Gastrocnemius medialis (tissue), 4 donors: ENCODE data around the gene CGB3. TPM values are rescaled to one million over a fixed set of nuclear protein-coding genes. Genes with fewer than 3 reads are reported as not detected.

Source experiments
- ATAC-seq, 2 donors: fragments of 150-250 bp; one replicate each; pipeline ENCODE4 v1.9.1; 2016
- DNase-seq, 2 donors: peaks; one replicate each; pipeline ENCODE4 v3.0.0-alpha.2; 2019
- H3K27ac ChIP-seq, 4 donors: fragments of 200-600 bp; sonication (generic); 1 replicate in 1 of 4; 2 replicates in 3 of 4; pipeline ENCODE4 v1.5.1; 2016 to 2018; ENCODE audit warnings: mild to moderate bottlenecking in 2 of 4, moderate library complexity in 1 of 4
- H3K27me3 ChIP-seq, 3 donors: fragments of 200-600 bp; sonication (generic) in 2 of 3; 1 replicate in 1 of 3; 2 replicates in 2 of 3; pipeline versions ENCODE4 v1.5.1 to v1.6.0; 2016 to 2019; ENCODE audit warnings: mild to moderate bottlenecking in 1 of 3, moderate library complexity in 1 of 3
- H3K36me3 ChIP-seq, 2 donors: fragments of 200-600 bp; sonication (generic) in 1 of 2; one replicate each; pipeline ENCODE4 v1.5.1; 2017 to 2018
- H3K4me1 ChIP-seq, 2 donors: fragments of 200-600 bp; sonication (generic) in 1 of 2; one replicate each; pipeline ENCODE4 v1.5.1; 2016 to 2017; ENCODE audit warnings: mild to moderate bottlenecking in 2 of 2
- H3K4me3 ChIP-seq, 4 donors: fragments of 200-600 bp; sonication (generic) in 3 of 4; 1 replicate in 1 of 4; 2 replicates in 3 of 4; pipeline ENCODE4 v1.5.1; 2016 to 2019; ENCODE audit warnings: mild to moderate bottlenecking in 2 of 4
- H3K9me3 ChIP-seq, 3 donors: fragments of 200-600 bp; sonication (generic) in 2 of 3; 1 replicate in 1 of 3; 2 replicates in 2 of 3; pipeline ENCODE4 v1.5.1; 2016 to 2019
- CTCF ChIP-seq, 5 experiments: fragments of 450-650 bp in 3 of 5; fragments of 200-600 bp in 2 of 5; sonication (generic) in 2 of 5; IDR thresholded peaks in 4 of 5; conservative IDR thresholded peaks in 1 of 5; 1 replicate in 4 of 5; 2 replicates in 1 of 5; pipeline ENCODE4 v1.5.1; 2016 to 2019; ENCODE audit warnings: antibody characterized with exemption in 5 of 5, mild to moderate bottlenecking in 3 of 5, moderate library complexity in 3 of 5
- POLR2A ChIP-seq, 2 donors: fragments of 450-650 bp; IDR thresholded peaks; one replicate each; pipeline ENCODE4 v1.6.1; 2017; ENCODE audit warnings: antibody characterized with exemption in 2 of 2, mild to moderate bottlenecking in 2 of 2, moderate library complexity in 2 of 2
- in situ Hi-C, 4 donors: fragments of 200-750 bp; cut with MboI; loops; one replicate each; pipeline versions ENCODE4 v1.15.0 to v1.8.0; 2017; ENCODE audit warnings: low sequenced_read_pairs in 4 of 4
- intact Hi-C: fragments of 100-400 bp; cut with DNase I; formaldehyde crosslinking; loops from one replicate; pipeline ENCODE4 v1.15.1; 2023; ENCODE audit warnings: low total_unique reads
- total RNA-seq, 4 donors: library from RNA; depleted of rRNA; stranded (reverse); fragments of >200 nt; gene quantifications; one replicate each; pipeline versions ENCODE4 v1.1.0 to v1.2.3, GENCODE V29; 2016

CGB3 gene
- total RNA-seq, 4 donors from 2014 or later = not detected

DNA sequence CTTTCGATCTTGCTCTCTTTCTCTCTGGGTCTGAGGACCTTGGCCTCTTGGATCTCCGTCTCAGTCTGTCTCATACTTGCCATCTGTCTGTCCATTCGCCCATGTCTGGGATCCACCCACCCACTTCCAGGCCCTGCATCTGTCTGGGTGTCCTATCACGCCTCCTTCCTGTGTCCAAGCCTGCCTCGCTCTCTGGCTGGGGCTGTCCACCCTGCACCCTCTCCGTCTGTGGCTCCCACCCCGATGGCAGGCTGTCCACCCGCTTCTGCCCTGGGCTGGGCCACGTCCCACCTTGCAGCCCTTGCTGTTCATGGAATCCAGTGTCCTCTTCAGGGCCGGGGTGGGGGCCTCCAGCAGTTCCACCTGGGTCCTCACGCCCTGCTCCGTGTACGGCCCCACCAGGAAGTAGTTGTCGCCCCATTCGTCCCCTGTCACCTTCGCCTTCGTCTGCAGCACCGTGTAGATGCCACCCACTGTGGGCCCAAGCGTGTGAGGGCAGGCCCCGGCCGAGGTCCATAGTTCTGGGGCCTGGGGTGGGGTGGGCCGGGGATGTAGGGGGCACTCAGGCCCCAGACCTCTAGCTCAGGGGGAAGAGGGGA is 33.0 kb downstream of the CGB3 start:
- DNase-seq (peak in 1 of 2 donors; percentile 62), ATAC-seq (no peak)
- no peaks in the 10 kb centered on the region for H3K9me3 ChIP-seq
- peaks cover 0 to 29% of the 10 kb centered on the region in 2 donors for H3K36me3 ChIP-seq
- intact Hi-C loops (loop anchor here (1.0 to 10.0 kb wide), 5 partner anchors 81 to 824 kb away; partner anchors contain the start of genes EMP3, FUZ, KCNA7 and MED25), in situ Hi-C loops (no loop called here)
- H3K4me3 ChIP-seq = peak overlapping the region; percentile 75 to 99 (median 84)
- H3K27ac ChIP-seq = peak overlapping the region; percentile 93 to 100 (median 99)
- TF ChIP-seq POLR2A (IDR thresholded peaks at IDR 0.05) = no peak
- TF ChIP-seq CTCF (IDR thresholded peaks at IDR 0.05 in 4 of 5, conservative IDR thresholded peaks at IDR 0.05 in 1 of 5) = no peak
- H3K27me3 ChIP-seq = no peaks in the 10 kb centered on the region
- peaks cover 51 to 54% of the 10 kb centered on the region in 2 donors for H3K4me1 ChIP-seq

GRCh38 chr19:48990400-48990799 is 33.7 kb downstream of the CGB3 start:
- no peaks in the 10 kb centered on the region for H3K27me3 ChIP-seq
- H3K4me3 ChIP-seq = peak overlapping the region; percentile 75 to 99 (median 84)
- peaks cover 51 to 54% of the 10 kb centered on the region in 2 donors for H3K4me1 ChIP-seq
- no peak for ATAC-seq
- in situ Hi-C loops (no loop called here), intact Hi-C loops (loop anchor here (5.0 to 10.0 kb wide), 4 partner anchors 82 to 824 kb away; partner anchors contain the start of genes EMP3, FUZ, KCNA7 and MED25)
- no peak for DNase-seq
- TF ChIP-seq CTCF (IDR thresholded peaks at IDR 0.05 in 4 of 5, conservative IDR thresholded peaks at IDR 0.05 in 1 of 5) (no peak), POLR2A (IDR thresholded peaks at IDR 0.05) (no peak)
- peak overlapping the region; percentile 93 to 100 (median 99) for H3K27ac ChIP-seq
- H3K9me3 ChIP-seq = no peaks in the 10 kb centered on the region
- peaks cover 0 to 36% of the 10 kb centered on the region in 2 donors for H3K36me3 ChIP-seq

- H3K27ac ChIP-seq = peak overlapping the region; percentile 93 to 100 (median 99)
- H3K27me3 ChIP-seq = no peaks in the 10 kb centered on the region
- no peaks in the 10 kb centered on the region for H3K9me3 ChIP-seq
- intact Hi-C loops = loop anchor here (5.0 to 10.0 kb wide), 4 partner anchors 83 to 825 kb away; partner anchors contain the start of genes EMP3, FUZ, KCNA7 and MED25
- peaks cover 0 to 42% of the 10 kb centered on the region in 2 donors for H3K36me3 ChIP-seq
- DNase-seq (peak; percentile 91 to 96), ATAC-seq (peak; percentile 57 to 62)
- H3K4me1 ChIP-seq = peaks cover 50 to 52% of the 10 kb centered on the region in 2 donors
- H3K4me3 ChIP-seq = peak overlapping the region; percentile 75 to 99 (median 84)
- peak; percentile 78 to 93 for TF ChIP-seq POLR2A (IDR thresholded peaks at IDR 0.05)
- no peak for TF ChIP-seq CTCF (IDR thresholded peaks at IDR 0.05 in 4 of 5, conservative IDR thresholded peaks at IDR 0.05 in 1 of 5)
- in situ Hi-C loops = no loop called here
These were observed 34.3 kb downstream of the CGB3 start for GRCh38 chr19:48989701-48990291.

DNA sequence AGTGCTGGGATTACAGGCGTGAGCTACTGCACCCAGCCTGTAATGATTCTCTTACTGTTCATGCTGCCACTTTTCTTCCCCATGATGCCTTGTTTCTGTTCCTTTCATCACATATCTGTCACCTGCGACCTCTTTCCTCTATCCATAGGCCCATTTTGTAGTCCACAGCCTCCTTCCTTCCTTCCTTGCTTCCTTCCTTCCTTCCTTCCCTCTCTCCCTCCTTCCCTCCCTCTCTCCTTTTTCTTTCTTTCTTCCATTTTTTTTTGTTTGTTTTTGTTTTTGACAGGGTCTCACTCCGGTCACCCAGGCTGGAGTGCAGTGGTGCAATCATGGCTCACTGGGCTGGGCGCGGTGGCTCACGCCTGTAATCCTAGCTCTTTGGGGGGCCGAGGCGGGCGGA is 35.3 kb downstream of the CGB3 start:
- Histone ChIP-seq H3K27ac (peak overlapping the region; percentile 93 to 100 (median 99)), H3K9me3 (no peaks in the 10 kb centered on the region), H3K27me3 (no peaks in the 10 kb centered on the region), H3K36me3 (peaks cover 0 to 51% of the 10 kb centered on the region in 2 donors), H3K4me3 (no peak overlapping the region), H3K4me1 (peaks cover 41 to 45% of the 10 kb centered on the region in 2 donors)
- in situ Hi-C loops = no loop called here
- DNase-seq = no peak
- ATAC-seq = no peak
- intact Hi-C loops = no loop called here
- TF ChIP-seq CTCF (IDR thresholded peaks at IDR 0.05 in 4 of 5, conservative IDR thresholded peaks at IDR 0.05 in 1 of 5) (no peak), POLR2A (IDR thresholded peaks at IDR 0.05) (no peak)
